H4 (cell line): ENCODE results near the gene TEF. TPM values are rescaled to one million over a fixed set of nuclear protein-coding genes. Genes with fewer than 3 reads are reported as not detected.
"Not testable (repeated sequence)": the region's sequence is repeated elsewhere in the genome, so short reads cannot be mapped to it uniquely, and the experiment has no call there.

ENCODE experiments used
- DNase-seq: peaks from one replicate; pipeline ENCODE4 v3.0.0-alpha.2; 2015; ENCODE audit warnings: low spot score
- total RNA-seq: library from RNA; depleted of rRNA; stranded (reverse); fragments of >200 nt; shearing (Covaris generic); gene quantifications from 2 replicates; pipeline ENCODE4 v1.2.3, GENCODE V29; 2014

TEF gene
- total RNA-seq, 1 experiment from 2014 or later, result 8.6 TPM

DNA sequence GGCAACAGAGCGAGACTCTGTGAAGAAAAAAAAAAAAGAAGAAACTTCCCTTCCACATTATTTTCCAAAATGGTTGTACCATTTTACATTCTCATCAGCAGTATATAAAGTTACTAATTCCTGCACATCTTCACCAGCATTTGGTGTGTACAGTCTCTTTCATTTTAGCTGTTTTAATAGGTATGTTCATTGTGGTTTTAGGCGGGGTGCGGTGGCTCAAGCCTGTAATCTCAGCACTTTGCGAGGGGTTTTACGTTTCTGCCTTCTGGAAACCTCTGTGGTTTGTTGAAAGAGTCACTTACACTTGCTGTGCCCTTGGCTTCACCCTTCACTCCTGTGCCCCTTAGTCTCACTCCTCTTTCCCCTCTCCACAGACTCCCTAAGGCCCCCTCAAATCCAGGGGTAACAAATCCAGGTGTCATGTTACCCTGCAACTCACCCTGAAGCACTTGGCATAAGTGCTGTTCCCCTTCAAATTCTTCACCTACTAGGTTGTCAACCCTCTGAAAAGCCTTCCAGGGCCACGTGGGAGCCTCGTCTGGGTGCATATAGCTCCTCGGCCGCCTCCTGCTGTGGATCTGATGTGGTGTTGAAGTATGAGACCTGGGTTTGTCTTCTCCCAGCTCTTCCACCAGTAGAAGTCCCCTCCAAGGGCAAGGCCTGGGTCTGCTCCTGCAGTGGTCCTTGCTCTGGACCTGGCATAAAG lies 44.1 kb downstream of the TEF start:
- no peak for DNase-seq

DNA sequence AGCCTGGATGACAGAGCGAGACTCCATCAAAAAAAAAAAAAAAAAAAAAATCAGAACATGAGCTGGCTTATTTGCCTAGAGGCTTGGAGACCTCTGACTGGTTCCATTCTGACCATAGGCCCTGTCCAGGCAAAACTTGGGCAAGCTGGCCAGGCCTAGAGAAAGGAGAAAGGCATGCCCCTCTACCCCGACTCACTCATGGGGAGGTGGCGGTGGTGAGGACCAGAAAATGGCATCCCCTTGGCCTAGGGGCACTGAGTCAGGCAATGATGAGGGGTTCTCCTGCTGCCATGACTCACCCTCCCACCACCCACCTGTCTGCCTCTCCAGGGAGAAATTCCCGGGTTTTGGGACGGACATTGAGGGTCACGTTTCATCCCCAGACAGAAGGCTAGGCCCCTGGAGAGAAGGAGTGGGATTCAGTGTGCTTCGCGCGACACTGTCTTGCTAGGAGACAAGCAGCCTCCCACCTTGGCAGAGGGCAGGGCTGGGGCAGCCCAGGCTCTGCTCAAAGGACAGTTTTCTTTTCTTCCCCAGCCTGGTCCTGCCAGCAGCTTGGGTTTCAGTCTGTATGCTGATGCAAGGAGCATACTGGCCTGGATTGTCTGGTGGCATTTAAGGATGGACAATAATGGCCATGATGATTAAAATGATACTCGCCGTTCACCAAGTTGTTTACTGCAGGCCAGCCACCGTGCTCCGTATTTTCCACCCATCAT lies 47.6 kb downstream of the TEF start:
- DNase-seq, result no peak

DNA sequence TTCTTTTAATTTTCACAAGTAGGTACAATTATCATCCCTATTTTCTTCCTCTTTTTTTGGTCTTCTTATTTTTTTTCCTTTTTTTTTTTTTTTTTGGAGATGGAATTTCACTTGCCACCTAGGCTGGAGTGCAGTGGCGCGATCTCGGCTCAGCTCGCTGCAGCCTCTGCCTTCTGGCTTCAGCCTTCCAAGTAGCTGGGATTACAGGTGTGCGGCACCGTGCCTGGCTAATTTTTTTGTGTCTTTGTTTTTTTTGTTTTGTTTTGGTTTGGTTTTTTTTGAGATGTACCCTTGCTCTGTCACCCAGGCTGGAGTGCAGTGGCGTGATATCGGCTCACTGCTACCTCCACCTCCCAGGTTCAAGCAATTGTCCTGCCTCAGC lies 48.2 kb downstream of the TEF start:
- DNase-seq, result no peak

DNA sequence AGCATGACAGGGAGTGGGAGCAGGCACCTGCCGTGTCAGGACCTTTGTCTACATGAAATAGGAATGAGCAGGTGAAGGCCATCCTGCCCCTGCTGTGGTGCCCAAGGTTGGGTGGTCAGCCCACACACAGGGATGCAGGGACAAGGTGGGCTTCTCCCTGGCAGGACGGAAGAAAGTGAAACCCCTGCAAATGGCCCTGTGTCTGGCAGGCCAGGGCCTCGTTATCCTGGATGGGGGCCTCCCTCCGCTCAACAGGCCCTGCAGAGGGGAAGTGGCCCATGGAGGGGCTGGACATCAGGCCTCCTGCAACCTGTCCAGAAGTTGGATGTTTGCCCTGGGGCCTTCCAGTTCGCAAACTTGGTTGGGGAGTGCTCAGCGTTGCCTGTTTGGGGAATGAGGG lies 49.9 kb downstream of the TEF start:
- no peak for DNase-seq

DNA sequence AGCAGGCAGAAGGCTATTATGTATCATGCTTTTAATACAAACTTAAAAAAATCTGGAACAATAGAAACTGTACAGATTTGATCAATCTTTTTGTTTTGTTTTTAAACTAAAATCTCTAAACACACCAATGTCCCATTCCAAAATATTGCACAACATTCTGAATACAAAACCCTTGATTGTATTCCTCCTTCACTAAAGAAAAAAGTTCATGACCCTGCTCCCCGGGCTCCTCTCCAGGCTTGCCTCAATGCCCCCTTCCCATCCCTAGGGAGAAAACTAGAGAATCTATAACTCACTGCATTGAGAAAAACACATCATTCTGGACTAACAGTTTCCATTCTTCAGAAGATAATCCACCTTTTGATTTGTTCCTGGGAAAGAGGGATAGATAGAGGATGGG lies 51.7 kb downstream of the TEF start:
- DNase-seq, result not testable (repeated sequence)

DNA sequence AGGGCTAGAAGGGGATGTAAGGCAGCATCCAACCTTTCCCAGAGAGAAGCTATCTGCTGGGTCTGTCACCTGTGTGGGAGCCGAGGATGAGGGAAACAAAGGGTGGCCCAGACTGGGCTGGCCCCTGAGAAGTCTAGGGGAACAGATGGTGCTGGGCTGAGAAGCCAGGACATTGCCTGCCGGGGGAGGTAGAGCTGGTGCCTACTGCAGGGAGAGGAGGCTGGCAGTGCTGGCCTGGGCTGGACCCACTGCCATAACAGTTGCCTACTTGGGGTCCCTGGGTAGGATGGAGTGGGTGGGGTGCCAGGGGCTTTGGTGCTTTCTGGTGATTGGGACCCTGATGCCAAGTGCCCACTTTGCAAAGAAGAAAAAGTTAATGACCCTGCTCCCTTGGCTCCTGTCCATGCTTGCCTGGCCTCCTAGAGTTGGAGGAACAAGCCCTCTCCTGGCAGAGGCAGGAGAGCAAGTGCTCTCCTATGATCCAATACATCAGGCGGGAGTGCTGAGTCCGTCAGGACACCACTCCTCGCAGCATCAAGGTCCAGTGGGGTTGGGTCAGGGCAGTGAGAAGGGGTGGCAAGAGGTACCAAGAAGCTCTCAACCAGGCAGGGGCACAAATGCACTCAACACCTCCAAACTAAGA lies 52.7 kb downstream of the TEF start:
- DNase-seq, result not testable (repeated sequence)

DNA sequence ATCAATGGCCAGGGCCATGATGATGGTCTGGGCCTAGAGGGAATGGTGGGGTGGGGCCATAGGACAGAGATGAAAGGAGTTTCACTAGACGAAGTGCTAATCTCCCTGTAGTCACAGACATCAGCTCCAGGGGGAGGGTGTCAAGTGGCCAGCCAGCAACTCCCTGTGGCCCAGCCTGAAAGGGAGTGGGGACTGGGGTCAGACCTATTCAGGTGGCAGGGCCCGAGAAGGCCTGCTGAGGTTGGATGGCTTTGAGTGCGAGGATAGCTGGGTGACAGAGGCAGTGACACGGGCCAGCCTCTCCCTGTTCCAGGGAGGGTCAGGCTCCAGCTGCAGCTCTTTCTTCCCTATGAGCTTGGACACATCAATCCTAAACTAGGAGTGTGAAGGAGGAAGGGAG lies 53.8 kb downstream of the TEF start:
- no peak for DNase-seq

DNA sequence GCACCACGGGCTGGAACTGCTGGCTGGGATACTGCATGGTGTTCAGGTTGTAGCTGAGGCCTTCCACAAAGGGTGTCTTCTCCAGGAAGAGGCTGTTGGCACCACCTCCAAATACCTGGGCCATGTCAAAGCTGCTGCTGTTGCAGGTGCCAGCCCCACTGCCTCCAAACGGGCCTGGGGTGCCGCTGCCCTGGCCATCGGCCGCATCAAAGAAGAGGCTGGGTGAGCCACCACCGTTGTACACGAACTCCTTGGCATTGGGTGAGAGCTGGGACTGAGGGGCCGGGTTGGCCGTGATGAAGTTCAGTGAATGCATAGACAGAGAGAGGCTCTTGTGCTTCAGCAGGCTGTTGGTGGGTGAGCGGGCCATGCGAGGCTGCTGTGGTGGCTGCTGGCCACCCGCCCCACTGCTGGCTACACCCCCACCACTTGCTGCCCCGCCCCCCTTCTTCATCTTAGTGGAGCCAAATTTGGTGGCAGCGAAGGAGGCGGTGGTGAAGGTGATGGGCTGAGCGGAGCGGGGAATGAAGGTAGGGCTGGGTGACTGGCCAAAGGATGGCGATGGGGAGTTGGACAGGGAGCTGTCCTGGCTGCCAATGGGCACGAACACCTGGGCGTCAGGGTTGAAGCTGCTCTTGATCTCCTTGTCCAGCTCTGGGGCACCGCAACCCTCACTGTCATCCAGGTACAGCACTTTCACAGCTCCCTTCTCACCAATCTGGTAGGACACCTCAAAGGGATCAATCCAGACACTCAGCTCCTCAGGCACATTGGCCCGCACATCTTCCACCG lies 54.8 kb downstream of the TEF start:
- no peak for DNase-seq

DNA sequence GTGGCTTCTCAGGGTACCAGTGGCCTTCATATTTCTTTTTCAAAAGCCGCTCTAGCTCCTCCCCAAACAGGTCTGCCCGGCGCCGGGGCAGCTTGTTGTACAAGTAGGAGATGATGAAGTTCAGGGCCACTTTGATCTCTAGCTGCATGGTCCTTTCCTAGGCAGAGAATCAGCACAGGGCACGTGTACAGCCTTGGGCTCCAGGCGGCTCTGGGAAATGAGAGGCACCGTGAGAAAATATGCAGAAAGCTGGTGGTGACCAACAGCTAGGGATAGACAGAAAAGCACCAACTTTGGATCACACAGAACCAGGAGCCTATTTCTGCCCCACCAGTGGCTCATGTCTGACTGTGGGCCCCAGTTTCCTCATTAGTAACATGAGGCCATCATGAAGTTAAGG lies 55.5 kb downstream of the TEF start:
- DNase-seq, result no peak

DNA sequence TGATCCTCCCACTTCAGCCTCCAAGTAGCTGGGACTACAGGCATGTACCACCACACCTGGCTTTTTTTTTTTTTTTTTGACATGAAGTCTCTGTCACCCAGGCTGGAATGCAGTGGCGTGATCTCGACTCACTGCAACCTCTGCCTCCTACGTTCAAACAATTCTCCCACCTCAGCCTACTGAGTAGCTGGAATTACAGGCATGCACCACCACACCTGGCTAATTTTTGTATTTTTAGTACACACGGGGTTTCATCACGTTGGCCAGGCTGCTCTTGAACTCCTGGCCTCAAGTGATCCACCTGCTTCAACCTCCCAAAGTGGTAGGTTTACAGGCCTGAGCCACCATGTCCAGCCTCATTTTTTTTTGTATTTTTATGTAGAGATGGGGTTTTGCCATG lies 58.8 kb downstream of the TEF start:
- not testable (repeated sequence) for DNase-seq

DNA sequence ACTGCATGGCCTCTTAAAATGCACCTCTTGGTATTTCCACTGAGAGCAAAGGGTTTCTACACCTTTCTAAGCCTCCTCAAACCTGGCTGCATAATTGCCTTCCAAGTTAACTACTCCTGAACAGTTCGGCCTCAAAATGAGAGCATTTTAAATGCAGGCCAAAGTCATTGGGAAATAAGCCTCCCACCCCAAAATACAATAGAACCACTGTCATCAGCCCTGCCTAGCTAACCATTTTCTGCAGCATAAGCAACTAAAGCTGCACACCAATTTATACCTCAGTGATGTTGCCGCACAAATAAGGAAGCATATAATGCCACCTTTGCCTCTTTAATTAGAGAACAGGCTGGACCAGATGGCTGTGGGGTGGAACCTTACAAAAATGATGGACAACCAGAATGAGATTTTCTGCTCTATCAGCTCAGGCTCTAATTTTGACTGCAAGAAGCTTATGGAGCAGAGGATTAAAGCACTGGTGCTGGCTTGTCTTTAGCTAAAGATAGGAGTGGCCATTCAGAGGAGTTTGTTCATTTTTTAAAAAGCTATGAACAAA lies 60.6 kb downstream of the TEF start:
- no peak for DNase-seq

DNA sequence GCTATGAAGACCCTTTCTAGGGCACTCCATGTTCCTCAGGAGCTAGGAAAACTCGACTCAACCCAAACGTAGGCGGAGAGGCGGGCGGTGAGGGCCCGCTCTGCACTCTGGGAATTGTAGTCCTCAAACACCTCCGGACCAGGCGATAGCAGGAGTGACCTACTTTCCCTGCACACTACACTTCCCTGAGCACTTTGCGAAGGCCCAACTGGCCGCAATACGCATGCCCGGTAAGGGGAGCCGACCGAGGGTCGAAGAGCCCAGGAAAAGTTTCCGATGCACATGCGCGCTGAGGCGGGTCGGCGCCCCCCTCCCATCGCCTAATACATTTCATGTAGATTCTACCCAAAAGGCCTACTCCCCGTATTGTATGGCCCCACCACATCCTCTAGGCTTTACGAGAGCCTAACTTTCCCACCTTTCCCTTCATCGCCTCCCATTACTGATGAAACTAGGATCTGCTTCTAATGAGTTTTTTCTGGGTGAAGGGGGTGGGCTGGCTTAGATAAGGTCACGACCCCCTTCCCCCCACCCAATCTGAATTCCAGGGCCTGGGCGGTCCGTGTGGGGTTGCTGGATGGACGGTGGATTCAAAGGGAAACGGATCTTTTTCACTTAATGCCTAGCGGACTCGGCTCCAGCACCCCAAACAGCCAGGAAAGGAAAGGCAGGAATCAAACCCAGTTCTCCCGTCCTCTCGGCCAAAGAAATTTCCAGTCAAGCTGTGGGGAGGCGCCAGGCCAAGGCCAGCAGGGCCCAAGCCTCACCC lies 62.8 kb downstream of the TEF start:
- peak; percentile 97 for DNase-seq

DNA sequence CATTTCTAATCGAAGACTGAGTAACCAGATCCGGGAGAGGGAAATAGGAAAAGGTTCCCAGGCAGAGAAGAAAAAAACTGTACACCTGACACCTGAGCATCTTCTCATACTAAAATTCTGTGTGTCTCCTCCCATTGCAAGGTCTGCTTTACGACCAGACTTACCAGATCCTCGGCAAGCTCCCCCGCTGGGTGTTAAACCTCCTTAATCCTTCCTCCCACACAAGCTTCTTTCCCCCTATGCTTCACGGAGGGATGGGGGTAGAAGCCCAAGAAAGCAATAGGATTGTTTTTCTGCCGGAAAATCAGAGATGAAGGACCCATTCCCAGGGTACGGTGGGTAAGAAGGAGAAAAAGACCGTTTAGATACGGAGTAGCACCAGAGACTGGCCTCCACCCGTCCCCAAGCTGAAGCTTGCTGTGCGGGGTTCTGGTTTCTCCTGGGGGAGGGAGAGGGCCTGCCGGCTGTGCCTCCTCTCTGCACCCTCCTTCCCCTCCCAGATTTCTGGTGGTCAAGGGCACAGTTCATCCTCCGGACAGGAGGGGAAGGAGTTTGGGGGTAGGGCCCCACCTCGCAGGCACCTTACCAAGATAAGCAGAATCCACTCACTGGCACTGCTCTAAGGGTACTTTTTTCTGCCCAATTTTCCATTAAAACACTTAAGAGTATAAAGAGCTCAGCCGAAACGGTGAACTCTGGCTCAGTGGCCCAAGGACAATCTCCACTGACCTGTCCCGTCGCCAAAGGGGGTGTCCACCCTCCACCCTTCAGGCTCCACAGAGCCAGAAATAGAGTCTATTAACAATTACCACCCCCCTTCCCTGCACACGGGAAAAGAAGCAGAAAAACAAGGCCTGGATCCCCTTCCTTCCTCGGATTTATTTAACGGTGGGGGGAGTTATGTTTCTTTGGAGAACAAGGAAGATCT lies 63.7 kb downstream of the TEF start:
- no peak for DNase-seq

DNA sequence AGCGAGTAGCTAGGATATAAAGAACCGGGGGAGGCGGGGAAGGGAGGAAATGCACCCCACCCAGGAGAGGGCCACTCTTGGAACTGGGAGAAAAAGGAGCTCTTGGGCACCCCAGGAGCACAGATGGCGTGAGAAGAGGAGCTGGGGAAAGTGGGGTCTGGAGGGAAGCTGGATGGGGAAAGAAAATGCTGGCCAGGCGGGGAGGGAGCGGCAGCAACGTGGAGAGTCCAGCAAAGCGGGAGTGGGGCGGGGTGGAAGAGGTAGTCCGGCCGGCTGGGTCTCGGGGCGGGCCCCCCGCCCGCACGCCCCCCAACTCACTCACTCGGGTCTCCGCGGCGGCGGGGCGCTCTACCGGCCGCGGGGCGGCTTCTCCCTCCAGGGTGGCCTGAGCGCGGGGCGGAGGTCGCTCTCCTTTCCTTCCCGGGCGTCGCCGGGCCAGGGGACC lies 64.3 kb downstream of the TEF start:
- DNase-seq, result no peak

DNA sequence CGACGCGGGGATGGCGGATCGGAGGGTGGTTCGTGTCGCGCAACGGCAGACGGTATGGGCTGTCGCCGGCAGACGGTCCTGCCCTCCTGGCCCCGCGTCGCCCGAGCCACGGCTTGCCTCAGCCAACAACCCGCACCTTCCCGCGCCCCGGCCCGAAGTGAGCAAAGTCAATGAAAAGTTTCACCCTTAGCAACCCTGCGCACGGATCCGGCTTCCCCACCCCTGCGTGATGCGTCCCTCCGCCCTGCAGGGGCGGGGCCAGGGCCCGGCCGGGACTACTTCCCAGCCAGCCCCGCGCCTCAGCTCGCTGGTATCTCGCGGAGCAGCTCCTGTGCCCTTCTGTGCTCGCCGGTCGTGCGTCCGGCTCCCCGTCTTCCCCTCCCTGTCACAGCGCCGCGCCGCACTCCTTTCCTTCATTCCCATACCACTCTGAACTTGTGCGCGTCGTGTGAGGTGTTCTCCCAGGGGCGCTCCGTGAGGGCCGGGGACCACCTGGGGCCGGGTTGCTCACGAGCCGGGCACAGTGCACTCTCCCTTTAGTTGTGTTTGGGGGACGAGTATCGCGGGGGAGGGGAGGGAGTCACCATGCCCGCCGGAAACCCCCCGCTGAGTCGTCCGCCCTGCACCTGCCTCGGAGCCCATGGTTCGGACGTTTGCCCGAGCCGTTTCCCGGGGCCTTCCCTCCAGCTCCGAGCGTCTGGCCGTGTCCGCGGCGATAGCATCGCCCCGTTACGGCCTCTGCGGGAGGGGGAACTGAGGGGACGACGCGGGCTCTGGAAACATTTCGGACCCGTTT lies 65.1 kb downstream of the TEF start, which contains the start of gene TOB2:
Gene TOB2 (minus strand): TSS at position 163 of the 796 bp plus-strand sequence. CDS start 9,456 bp downstream, outside the sequence.
- DNase-seq, result peak; percentile 90

DNA sequence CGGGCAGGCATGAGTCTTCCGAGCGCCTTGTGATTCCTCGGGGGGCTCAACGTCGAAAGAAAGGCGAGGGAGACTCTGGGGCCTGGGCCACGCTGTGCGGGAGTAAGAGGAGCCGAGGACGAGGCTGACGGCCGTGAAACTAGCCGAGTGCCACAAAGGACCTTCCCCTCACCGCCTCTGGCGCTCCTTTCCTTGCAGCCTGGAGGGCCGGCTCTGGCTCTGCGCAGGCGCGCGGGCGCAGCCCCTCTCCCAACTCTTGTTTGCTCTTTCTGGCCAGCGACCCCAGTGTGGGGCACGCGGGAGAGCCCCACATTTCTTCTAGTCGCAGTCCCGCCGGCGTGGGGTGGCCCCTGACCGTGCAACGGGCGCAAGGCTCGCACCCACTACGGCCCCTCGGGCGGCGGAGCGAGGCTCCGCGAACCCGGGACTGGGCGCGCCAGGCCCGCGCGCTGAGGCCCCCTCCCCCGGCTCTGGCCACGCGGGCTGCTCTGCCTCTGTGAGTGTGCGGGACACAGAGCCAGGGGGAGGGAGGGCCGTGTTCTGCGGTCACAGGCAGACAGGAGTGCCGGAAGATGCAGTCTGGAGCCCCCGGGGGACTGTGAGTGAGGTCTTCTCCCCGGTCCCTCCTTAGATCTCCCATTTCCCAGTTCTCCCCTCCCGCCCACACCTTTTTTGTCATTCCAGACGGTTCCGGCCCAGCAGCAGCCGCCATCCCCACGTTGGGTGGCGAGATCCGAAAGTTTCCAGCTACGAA lies 65.9 kb downstream of the TEF start:
- DNase-seq, result peak; percentile 37

DNA sequence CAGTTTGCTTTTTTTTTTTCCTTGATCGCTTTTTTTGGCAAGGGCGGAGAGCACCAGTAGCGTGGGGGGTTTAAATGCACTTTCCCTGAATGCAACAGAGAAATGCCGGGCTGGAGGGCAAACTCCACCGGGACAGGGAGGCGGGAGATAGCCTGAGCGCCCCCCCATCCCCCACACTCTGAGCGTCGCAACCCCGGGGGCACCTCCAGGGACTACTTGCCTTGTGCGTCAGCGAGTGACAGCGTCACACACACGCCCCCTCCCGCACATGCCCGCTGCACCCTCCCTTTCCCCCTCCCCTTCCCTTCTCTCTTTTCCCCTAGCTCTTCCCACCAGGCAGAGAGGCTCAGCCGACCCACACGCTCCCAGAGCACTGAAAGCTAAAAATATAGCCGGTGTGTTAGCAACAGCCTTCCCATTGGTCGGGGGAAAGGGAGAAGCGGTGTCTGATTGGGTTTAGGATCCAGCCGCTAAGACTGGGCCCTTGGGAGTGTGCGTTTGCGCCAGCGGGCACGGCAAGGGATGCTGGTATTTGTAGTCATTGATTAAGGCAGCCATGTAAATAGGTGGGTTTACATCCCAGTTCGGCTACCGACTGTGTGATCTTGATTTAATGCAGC lies 66.6 kb downstream of the TEF start:
- peak; percentile 99 for DNase-seq
